GM23338 (cell line): ENCODE results near the gene MPPED1. TPM values are rescaled to one million over a fixed set of nuclear protein-coding genes. Genes with fewer than 3 reads are reported as not detected.

ENCODE experiments used
- ATAC-seq: fragments of 200-7000 bp; cut with Tn5 transposase; 3 replicates; pipeline ENCODE4 v1.9.1; 2020
- DNase-seq: peaks from one replicate; pipeline ENCODE4 v3.0.0-alpha.2; 2015; ENCODE audit warnings: low spot score
- H2AFZ ChIP-seq: fragments of 200-600 bp; sonication (generic); 2 replicates; pipeline ENCODE4 v1.8.0; 2016; ENCODE audit warnings: antibody characterized with exemption, mild to moderate bottlenecking, moderate library complexity
- H3F3A ChIP-seq: fragments of 200-600 bp; sonication (generic); replicated peaks from 2 replicates; pipeline ENCODE4 v1.8.0; 2017; ENCODE audit warnings: antibody characterized with exemption, mixed run types, low read depth
- H3K27ac ChIP-seq: fragments of 200-600 bp; sonication (generic); 2 replicates; pipeline ENCODE4 v1.6.1; 2016; ENCODE audit warnings: low read depth
- H3K27me3 ChIP-seq: fragments of 200-600 bp; sonication (generic); 2 replicates; pipeline ENCODE4 v1.8.0; 2016; ENCODE audit warnings: mild to moderate bottlenecking, mixed run types, moderate library complexity; ENCODE audit not compliant: insufficient read depth
- H3K36me3 ChIP-seq: fragments of 200-600 bp; sonication (generic); 2 replicates; pipeline ENCODE4 v1.8.0; 2016; ENCODE audit warnings: mild to moderate bottlenecking; ENCODE audit not compliant: insufficient read depth
- H3K4me1 ChIP-seq: fragments of 200-600 bp; sonication (generic); 2 replicates; pipeline ENCODE4 v1.8.0; 2016; ENCODE audit warnings: mild to moderate bottlenecking, moderate library complexity; ENCODE audit not compliant: insufficient read depth
- H3K4me2 ChIP-seq: fragments of 200-600 bp; sonication (generic); 2 replicates; pipeline ENCODE4 v1.7.1; 2017; ENCODE audit warnings: mixed run types
- H3K4me3 ChIP-seq: fragments of 200-600 bp; sonication (generic); 2 replicates; pipeline ENCODE4 v1.6.1; 2016; ENCODE audit warnings: mixed run types
- H3K79me2 ChIP-seq: fragments of 200-600 bp; sonication (generic); replicated peaks from 2 replicates; pipeline ENCODE4 v1.8.0; 2017; ENCODE audit warnings: mild to moderate bottlenecking; ENCODE audit not compliant: insufficient read depth
- H3K9me2 ChIP-seq: fragments of 200-600 bp; sonication (generic); 2 replicates; pipeline ENCODE4 v1.8.0; 2017; ENCODE audit not compliant: insufficient read depth
- H4K20me1 ChIP-seq: fragments of 200-600 bp; sonication (generic); replicated peaks from 2 replicates; pipeline ENCODE4 v1.8.0; 2017; ENCODE audit warnings: mild to moderate bottlenecking; ENCODE audit not compliant: insufficient read depth
- H3K27ac Mint-ChIP-seq: 2 replicates; pipeline ENCODE4 v1.8.0; 2020; ENCODE audit warnings: inconsistent platforms, mild to moderate bottlenecking, moderate library complexity, mixed read lengths
- H3K27me3 Mint-ChIP-seq: 3 replicates; pipeline ENCODE4 v1.8.0; 2022; ENCODE audit warnings: low read depth, mild to moderate bottlenecking, moderate library complexity, mixed read lengths, inconsistent platforms; ENCODE audit not compliant: insufficient read depth, poor library complexity
- H3K36me3 Mint-ChIP-seq: 3 replicates; pipeline ENCODE4 v1.8.0; 2021; ENCODE audit warnings: low read depth, mild to moderate bottlenecking, inconsistent platforms, moderate library complexity, mixed read lengths
- H3K4me1 Mint-ChIP-seq: 3 replicates; pipeline ENCODE4 v1.8.0; 2020; ENCODE audit warnings: mild to moderate bottlenecking, inconsistent platforms, mixed read lengths
- H3K4me3 Mint-ChIP-seq: 3 replicates; pipeline ENCODE4 v1.8.0; 2021; ENCODE audit warnings: moderate library complexity, mild to moderate bottlenecking, inconsistent platforms, mixed read lengths
- H3K9me3 Mint-ChIP-seq: 3 replicates; pipeline ENCODE4 v1.8.0; 2020; ENCODE audit warnings: moderate library complexity, mild to moderate bottlenecking, inconsistent platforms, mixed read lengths
- CREB1 ChIP-seq: fragments of 250-450 bp; sonication (Bioruptor Pico); IDR thresholded peaks from 2 replicates; pipeline ENCODE4 v1.5.0; 2020; ENCODE audit warnings: low read depth, mild to moderate bottlenecking, moderate library complexity
- EZH2 ChIP-seq: fragments of 200-600 bp; sonication (generic); IDR thresholded peaks from one replicate; pipeline ENCODE4 v1.8.0; 2017; ENCODE audit warnings: antibody characterized with exemption, mild to moderate bottlenecking, low read depth; ENCODE audit not compliant: unreplicated experiment
- EZH2phosphoT487 ChIP-seq: fragments of 200-600 bp; sonication (generic); IDR thresholded peaks from one replicate; pipeline ENCODE4 v1.8.1; 2018; ENCODE audit warnings: antibody characterized with exemption; ENCODE audit not compliant: unreplicated experiment
- JUNB ChIP-seq: IDR thresholded peaks from one replicate; pipeline ENCODE4 v1.6.1; 2016; ENCODE audit warnings: antibody characterized with exemption; ENCODE audit not compliant: unreplicated experiment
- NANOG ChIP-seq: IDR thresholded peaks from 2 replicates; pipeline ENCODE4 v1.6.1; 2016; ENCODE audit warnings: antibody characterized with exemption, borderline replicate concordance
- POLR2AphosphoS5 ChIP-seq: IDR thresholded peaks from 2 replicates; pipeline ENCODE4 v1.6.1; 2016; ENCODE audit warnings: antibody characterized with exemption, low read depth
- STAT1 ChIP-seq: IDR thresholded peaks from one replicate; pipeline ENCODE4 v1.6.1; 2016; ENCODE audit warnings: antibody characterized with exemption; ENCODE audit not compliant: unreplicated experiment
- ZNF114 ChIP-seq: fragments of 250-450 bp; sonication (Bioruptor Pico); IDR thresholded peaks from 2 replicates; pipeline ENCODE4 v1.5.0; 2020; ENCODE audit warnings: mild to moderate bottlenecking, moderate library complexity
- ZNF331 ChIP-seq: fragments of 250-450 bp; sonication (Bioruptor Pico); IDR thresholded peaks from 2 replicates; pipeline ENCODE4 v1.5.0; 2020; ENCODE audit warnings: low read depth, mild to moderate bottlenecking, moderate library complexity
- polyA plus RNA-seq: library from polyadenylated mRNA; unstranded; fragments of >200 nt; fragmentation: Nextera tagmentation; extraction: Ambion mirVana; gene quantifications from 2 replicates; pipeline ENCODE4 v1.2.1, GENCODE V29; 2016
- total RNA-seq: library from RNA; depleted of rRNA; stranded (reverse); fragments of >200 nt; shearing (Covaris generic); gene quantifications from 2 replicates; pipeline ENCODE4 v1.2.3, GENCODE V29; 2014
- TF ChIP-seq, protein P1 (sequence below), 2 experiments: fragments of 200-600 bp in 1 of 2; sonication (generic) in 1 of 2; conservative IDR thresholded peaks; 2 replicates each; pipeline versions ENCODE4 v1.5.1 to v1.6.1; 2016 to 2017; ENCODE audit warnings: antibody characterized with exemption in 2 of 2, low read depth in 2 of 2, mild to moderate bottlenecking in 2 of 2, moderate library complexity in 1 of 2
- TF ChIP-seq, protein P2 (sequence below): IDR thresholded peaks from 2 replicates; pipeline ENCODE4 v1.6.1; 2016; ENCODE audit warnings: antibody characterized with exemption
- TF ChIP-seq, protein P3 (sequence below): IDR thresholded peaks from one replicate; pipeline ENCODE4 v1.6.1; 2018; ENCODE audit warnings: antibody characterized with exemption; ENCODE audit not compliant: unreplicated experiment

Gene MPPED1
- total and polyA plus RNA-seq, 2 experiments from 2014 or later = 0.56 TPM; not detected in 1

DNA sequence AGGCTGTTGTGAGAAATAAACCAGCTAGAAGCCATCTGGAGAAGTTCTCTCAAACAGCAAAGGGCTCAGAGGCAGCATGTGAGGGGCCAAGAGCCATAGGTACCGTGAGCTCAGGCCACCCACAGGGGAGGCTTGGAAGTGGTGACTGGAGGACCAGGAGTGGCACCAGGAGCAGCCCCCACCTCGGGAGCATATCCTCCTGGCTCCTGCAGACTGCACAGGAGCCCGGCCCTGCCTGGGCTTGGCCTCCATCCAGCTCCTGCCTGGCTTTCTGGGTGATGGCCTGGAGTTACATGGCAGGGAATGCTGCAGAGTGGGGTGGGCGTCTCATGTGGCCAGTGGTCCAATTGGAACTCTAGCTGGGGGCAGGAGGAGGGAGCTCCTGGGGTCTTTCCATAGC, 4.2 kb upstream of the MPPED1 start:
- no peaks in the 10 kb centered on the region for H3K36me3 Mint-ChIP-seq

GRCh38 chr22:43408009-43408408, 3.8 kb upstream of the MPPED1 start:
- no peaks in the 10 kb centered on the region for H3K9me2 ChIP-seq
- H2AFZ ChIP-seq = no peak overlapping the region
- H3K4me1 ChIP-seq = peaks cover 7% of the 10 kb centered on the region; the same call in 1 of the 2 replicates
- TF ChIP-seq, protein P1, sequence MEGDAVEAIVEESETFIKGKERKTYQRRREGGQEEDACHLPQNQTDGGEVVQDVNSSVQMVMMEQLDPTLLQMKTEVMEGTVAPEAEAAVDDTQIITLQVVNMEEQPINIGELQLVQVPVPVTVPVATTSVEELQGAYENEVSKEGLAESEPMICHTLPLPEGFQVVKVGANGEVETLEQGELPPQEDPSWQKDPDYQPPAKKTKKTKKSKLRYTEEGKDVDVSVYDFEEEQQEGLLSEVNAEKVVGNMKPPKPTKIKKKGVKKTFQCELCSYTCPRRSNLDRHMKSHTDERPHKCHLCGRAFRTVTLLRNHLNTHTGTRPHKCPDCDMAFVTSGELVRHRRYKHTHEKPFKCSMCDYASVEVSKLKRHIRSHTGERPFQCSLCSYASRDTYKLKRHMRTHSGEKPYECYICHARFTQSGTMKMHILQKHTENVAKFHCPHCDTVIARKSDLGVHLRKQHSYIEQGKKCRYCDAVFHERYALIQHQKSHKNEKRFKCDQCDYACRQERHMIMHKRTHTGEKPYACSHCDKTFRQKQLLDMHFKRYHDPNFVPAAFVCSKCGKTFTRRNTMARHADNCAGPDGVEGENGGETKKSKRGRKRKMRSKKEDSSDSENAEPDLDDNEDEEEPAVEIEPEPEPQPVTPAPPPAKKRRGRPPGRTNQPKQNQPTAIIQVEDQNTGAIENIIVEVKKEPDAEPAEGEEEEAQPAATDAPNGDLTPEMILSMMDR (conservative IDR thresholded peaks at IDR 0.05; ENCODE audit: low read depth in 2 of 2) = no peak
- no peak for TF ChIP-seq EZH2phosphoT487
- no peak for TF ChIP-seq JUNB
- TF ChIP-seq STAT1 = no peak
- no peak for TF ChIP-seq ZNF331
- TF ChIP-seq, protein P2, sequence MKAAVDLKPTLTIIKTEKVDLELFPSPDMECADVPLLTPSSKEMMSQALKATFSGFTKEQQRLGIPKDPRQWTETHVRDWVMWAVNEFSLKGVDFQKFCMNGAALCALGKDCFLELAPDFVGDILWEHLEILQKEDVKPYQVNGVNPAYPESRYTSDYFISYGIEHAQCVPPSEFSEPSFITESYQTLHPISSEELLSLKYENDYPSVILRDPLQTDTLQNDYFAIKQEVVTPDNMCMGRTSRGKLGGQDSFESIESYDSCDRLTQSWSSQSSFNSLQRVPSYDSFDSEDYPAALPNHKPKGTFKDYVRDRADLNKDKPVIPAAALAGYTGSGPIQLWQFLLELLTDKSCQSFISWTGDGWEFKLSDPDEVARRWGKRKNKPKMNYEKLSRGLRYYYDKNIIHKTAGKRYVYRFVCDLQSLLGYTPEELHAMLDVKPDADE = no peak
- no peak for TF ChIP-seq POLR2AphosphoS5
- TF ChIP-seq, protein P3, sequence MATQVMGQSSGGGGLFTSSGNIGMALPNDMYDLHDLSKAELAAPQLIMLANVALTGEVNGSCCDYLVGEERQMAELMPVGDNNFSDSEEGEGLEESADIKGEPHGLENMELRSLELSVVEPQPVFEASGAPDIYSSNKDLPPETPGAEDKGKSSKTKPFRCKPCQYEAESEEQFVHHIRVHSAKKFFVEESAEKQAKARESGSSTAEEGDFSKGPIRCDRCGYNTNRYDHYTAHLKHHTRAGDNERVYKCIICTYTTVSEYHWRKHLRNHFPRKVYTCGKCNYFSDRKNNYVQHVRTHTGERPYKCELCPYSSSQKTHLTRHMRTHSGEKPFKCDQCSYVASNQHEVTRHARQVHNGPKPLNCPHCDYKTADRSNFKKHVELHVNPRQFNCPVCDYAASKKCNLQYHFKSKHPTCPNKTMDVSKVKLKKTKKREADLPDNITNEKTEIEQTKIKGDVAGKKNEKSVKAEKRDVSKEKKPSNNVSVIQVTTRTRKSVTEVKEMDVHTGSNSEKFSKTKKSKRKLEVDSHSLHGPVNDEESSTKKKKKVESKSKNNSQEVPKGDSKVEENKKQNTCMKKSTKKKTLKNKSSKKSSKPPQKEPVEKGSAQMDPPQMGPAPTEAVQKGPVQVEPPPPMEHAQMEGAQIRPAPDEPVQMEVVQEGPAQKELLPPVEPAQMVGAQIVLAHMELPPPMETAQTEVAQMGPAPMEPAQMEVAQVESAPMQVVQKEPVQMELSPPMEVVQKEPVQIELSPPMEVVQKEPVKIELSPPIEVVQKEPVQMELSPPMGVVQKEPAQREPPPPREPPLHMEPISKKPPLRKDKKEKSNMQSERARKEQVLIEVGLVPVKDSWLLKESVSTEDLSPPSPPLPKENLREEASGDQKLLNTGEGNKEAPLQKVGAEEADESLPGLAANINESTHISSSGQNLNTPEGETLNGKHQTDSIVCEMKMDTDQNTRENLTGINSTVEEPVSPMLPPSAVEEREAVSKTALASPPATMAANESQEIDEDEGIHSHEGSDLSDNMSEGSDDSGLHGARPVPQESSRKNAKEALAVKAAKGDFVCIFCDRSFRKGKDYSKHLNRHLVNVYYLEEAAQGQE = no peak
- TF ChIP-seq NANOG = no peak
- TF ChIP-seq EZH2 = no peak
- no peak for TF ChIP-seq ZNF114 (CRISPR knock-in tag)
- no peak for TF ChIP-seq CREB1 (CRISPR knock-in tag)
- ATAC-seq (no peak), DNase-seq (no peak)
- H3K27me3 ChIP-seq = peaks cover 29% of the 10 kb centered on the region
- no peaks in the 10 kb centered on the region for H3K36me3 Mint-ChIP-seq
- peaks cover 30% of the 10 kb centered on the region for H3K27me3 Mint-ChIP-seq
- H3F3A ChIP-seq = no peaks in the 10 kb centered on the region
- peaks cover 14% of the 10 kb centered on the region; the same call in 2 of the 3 replicates for H3K4me1 Mint-ChIP-seq
- no peak overlapping the region for H3K27ac ChIP-seq
- H3K4me2 ChIP-seq = no peak overlapping the region
- H3K9me3 Mint-ChIP-seq = no peaks in the 10 kb centered on the region
- no peak overlapping the region for H3K4me3 ChIP-seq
- H3K4me3 Mint-ChIP-seq = no peak overlapping the region
- H3K79me2 ChIP-seq = no peaks in the 10 kb centered on the region
- no peak overlapping the region for H3K27ac Mint-ChIP-seq
- no peaks in the 10 kb centered on the region for H3K36me3 ChIP-seq
- H4K20me1 ChIP-seq = no peaks in the 10 kb centered on the region

More for the DNA sequence above, 4.2 kb upstream of the MPPED1 start:
- Histone ChIP-seq H3K27ac (no peak overlapping the region), H4K20me1 (no peaks in the 10 kb centered on the region), H3K4me1 (peaks cover 3% of the 10 kb centered on the region; the same call in 1 of the 2 replicates), H3K4me3 (no peak overlapping the region), H3K36me3 (no peaks in the 10 kb centered on the region), H3K79me2 (no peaks in the 10 kb centered on the region), H2AFZ (no peak overlapping the region), H3F3A (no peaks in the 10 kb centered on the region), H3K27me3 (peaks cover 24% of the 10 kb centered on the region), H3K4me2 (no peak overlapping the region), H3K9me2 (no peaks in the 10 kb centered on the region)
- no peak overlapping the region for H3K4me3 Mint-ChIP-seq
- no peak for TF ChIP-seq NANOG
- TF ChIP-seq, protein P2 = no peak
- TF ChIP-seq, protein P1 (conservative IDR thresholded peaks at IDR 0.05; ENCODE audit: low read depth in 2 of 2) = no peak
- H3K27ac Mint-ChIP-seq = no peak overlapping the region
- peaks cover 26% of the 10 kb centered on the region for H3K27me3 Mint-ChIP-seq
- no peaks in the 10 kb centered on the region for H3K9me3 Mint-ChIP-seq
- no peak for DNase-seq
- peaks cover 10% of the 10 kb centered on the region; the same call in 2 of the 3 replicates for H3K4me1 Mint-ChIP-seq
- no peak for ATAC-seq
